Neural cell (in vitro differentiated cells): ENCODE results near the gene NDFIP2. TPM values are rescaled to one million over a fixed set of nuclear protein-coding genes. Genes with fewer than 3 reads are reported as not detected.

ENCODE experiments used
- H2AFZ ChIP-seq: fragments of 200-600, 300-800 bp; sonication (generic), shearing (Covaris generic); 2 replicates; pipeline ENCODE4 v1.6.0; 2014; ENCODE audit warnings: low read depth, mild to moderate bottlenecking, antibody characterized with exemption, low read length, moderate library complexity
- H3F3A ChIP-seq: fragments of 200-600 bp; shearing (Covaris generic); 2 replicates; pipeline ENCODE4 v1.6.1; 2016; ENCODE audit warnings: mild to moderate bottlenecking, moderate library complexity, mixed read lengths, antibody characterized with exemption, low read length; ENCODE audit not compliant: insufficient read depth, poor library complexity, severe bottlenecking
- H3K27ac ChIP-seq: fragments of 200-600, 300-800 bp; sonication (generic), shearing (Covaris generic); 2 replicates; pipeline ENCODE4 v1.5.1; 2014; ENCODE audit warnings: mild to moderate bottlenecking, low read length, moderate library complexity
- H3K27me3 ChIP-seq: fragments of 300-800, 200-600 bp; sonication (generic), shearing (Covaris generic); 2 replicates; pipeline ENCODE4 v1.6.0; 2014; ENCODE audit warnings: mild to moderate bottlenecking, low read depth, low read length, moderate library complexity; ENCODE audit not compliant: insufficient read depth
- H3K36me3 ChIP-seq: fragments of 300-800, 200-600 bp; sonication (generic), shearing (Covaris generic); 2 replicates; pipeline ENCODE4 v1.5.1; 2014; ENCODE audit warnings: mild to moderate bottlenecking, antibody characterized with exemption, low read length, moderate library complexity; ENCODE audit not compliant: insufficient read depth
- H3K4me2 ChIP-seq: fragments of 300-800, 200-600 bp; sonication (generic), shearing (Covaris generic); 2 replicates; pipeline ENCODE4 v1.6.0; 2014; ENCODE audit warnings: mild to moderate bottlenecking, low read length
- H3K4me3 ChIP-seq: fragments of 300-800, 200-600 bp; sonication (generic), shearing (Covaris generic); 2 replicates; pipeline ENCODE4 v1.5.1; 2014; ENCODE audit warnings: mild to moderate bottlenecking, low read length, moderate library complexity
- H3K79me2 ChIP-seq: fragments of 200-600 bp; shearing (Covaris generic); replicated peaks from 2 replicates; pipeline ENCODE4 v1.6.0; 2014; ENCODE audit warnings: mild to moderate bottlenecking, low read length, moderate library complexity; ENCODE audit not compliant: insufficient read depth
- H3K9ac ChIP-seq: fragments of 300-800, 200-600 bp; sonication (generic), shearing (Covaris generic); 2 replicates; pipeline ENCODE4 v1.6.1; 2016; ENCODE audit warnings: mild to moderate bottlenecking, low read length, mixed read lengths
- H3K9me2 ChIP-seq: fragments of 200-600 bp; shearing (Covaris generic); 2 replicates; pipeline ENCODE4 v1.6.1; 2016; ENCODE audit warnings: mild to moderate bottlenecking, low read length, mixed read lengths; ENCODE audit not compliant: insufficient read depth
- H3K9me3 ChIP-seq: fragments of 200-600, 300-800 bp; sonication (generic), shearing (Covaris generic); 2 replicates; pipeline ENCODE4 v1.6.1; 2016; ENCODE audit warnings: mild to moderate bottlenecking, mixed run types, low read length, moderate library complexity, mixed read lengths
- H4K20me1 ChIP-seq: fragments of 200-600 bp; shearing (Covaris generic); 2 replicates; pipeline ENCODE4 v1.6.1; 2016; ENCODE audit warnings: mild to moderate bottlenecking, mixed run types; ENCODE audit not compliant: insufficient read depth
- EP300 ChIP-seq: fragments of 450-650 bp; conservative IDR thresholded peaks from 2 replicates; pipeline ENCODE4 v1.6.1; 2014; ENCODE audit warnings: antibody characterized with exemption, mild to moderate bottlenecking, moderate library complexity; ENCODE audit not compliant: poor library complexity, severe bottlenecking
- EZH2 ChIP-seq: fragments of 200-600, 300-800 bp; shearing (Covaris generic), sonication (generic); IDR thresholded peaks from 2 replicates; pipeline ENCODE4 v1.6.1; 2014; ENCODE audit warnings: antibody characterized with exemption, low read length, borderline replicate concordance, mild to moderate bottlenecking; ENCODE audit not compliant: insufficient read depth, poor library complexity, severe bottlenecking
- MXI1 ChIP-seq: fragments of 450-650 bp; conservative IDR thresholded peaks from 2 replicates; pipeline ENCODE4 v1.6.1; 2014; ENCODE audit warnings: antibody characterized with exemption, mild to moderate bottlenecking; ENCODE audit not compliant: poor library complexity, severe bottlenecking
- POLR2AphosphoS5 ChIP-seq: IDR thresholded peaks from 2 replicates; pipeline ENCODE4 v1.6.1; 2012
- RAD21 ChIP-seq: fragments of 450-650 bp; conservative IDR thresholded peaks from 2 replicates; pipeline ENCODE4 v1.6.1; 2014; ENCODE audit warnings: antibody characterized with exemption, mild to moderate bottlenecking, moderate library complexity
- SMC3 ChIP-seq: fragments of 450-650 bp; conservative IDR thresholded peaks from 2 replicates; pipeline ENCODE4 v1.6.1; 2014; ENCODE audit warnings: antibody characterized with exemption, mild to moderate bottlenecking, moderate library complexity; ENCODE audit not compliant: poor library complexity
- TAF1 ChIP-seq: IDR thresholded peaks from 2 replicates; pipeline ENCODE4 v1.6.1; 2012; ENCODE audit warnings: low read depth
- polyA plus RNA-seq: library from polyadenylated mRNA; depleted of rRNA; stranded (reverse); fragments of >200 nt; gene quantifications from 2 replicates; pipeline ENCODE4 v1.2.3, GENCODE V29; 2014
- TF ChIP-seq, protein P1 (sequence below): fragments of 450-650 bp; IDR thresholded peaks from 2 replicates; pipeline ENCODE4 v1.5.1; 2014; ENCODE audit warnings: antibody characterized with exemption, mild to moderate bottlenecking, moderate library complexity; ENCODE audit not compliant: poor library complexity, severe bottlenecking
- TF ChIP-seq, protein P2 (sequence below): IDR thresholded peaks from 2 replicates; pipeline ENCODE4 v1.6.1; 2012; ENCODE audit warnings: borderline replicate concordance

Gene NDFIP2
- polyA plus RNA-seq, 1 donor from 2014 or later: 41.2 TPM

DNA sequence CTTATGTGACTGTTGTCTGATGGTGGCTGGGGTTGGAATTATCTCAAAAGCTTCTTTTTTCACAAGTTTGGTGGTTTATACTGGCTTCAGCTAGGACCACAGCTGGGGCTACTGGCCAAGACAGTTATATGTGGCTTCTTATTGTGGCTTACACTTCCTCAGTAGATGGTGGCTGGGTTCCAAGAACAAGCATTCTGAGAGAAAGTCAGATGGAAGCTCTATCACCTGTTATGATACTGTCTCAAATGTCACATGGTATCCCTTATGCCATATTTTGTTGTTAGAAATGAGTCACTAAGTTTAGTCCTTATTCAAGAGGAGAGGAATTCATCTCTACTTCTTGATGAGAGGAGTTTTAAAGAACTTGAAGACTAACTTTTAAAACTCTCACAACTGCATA lies 41.6 kb downstream of the NDFIP2 start:
- TF ChIP-seq RAD21 (no peak), POLR2AphosphoS5 (no peak), EZH2 (no peak), TAF1 (no peak), MXI1 (no peak), SMC3 (no peak), EP300 (no peak)
- TF ChIP-seq, protein P1, sequence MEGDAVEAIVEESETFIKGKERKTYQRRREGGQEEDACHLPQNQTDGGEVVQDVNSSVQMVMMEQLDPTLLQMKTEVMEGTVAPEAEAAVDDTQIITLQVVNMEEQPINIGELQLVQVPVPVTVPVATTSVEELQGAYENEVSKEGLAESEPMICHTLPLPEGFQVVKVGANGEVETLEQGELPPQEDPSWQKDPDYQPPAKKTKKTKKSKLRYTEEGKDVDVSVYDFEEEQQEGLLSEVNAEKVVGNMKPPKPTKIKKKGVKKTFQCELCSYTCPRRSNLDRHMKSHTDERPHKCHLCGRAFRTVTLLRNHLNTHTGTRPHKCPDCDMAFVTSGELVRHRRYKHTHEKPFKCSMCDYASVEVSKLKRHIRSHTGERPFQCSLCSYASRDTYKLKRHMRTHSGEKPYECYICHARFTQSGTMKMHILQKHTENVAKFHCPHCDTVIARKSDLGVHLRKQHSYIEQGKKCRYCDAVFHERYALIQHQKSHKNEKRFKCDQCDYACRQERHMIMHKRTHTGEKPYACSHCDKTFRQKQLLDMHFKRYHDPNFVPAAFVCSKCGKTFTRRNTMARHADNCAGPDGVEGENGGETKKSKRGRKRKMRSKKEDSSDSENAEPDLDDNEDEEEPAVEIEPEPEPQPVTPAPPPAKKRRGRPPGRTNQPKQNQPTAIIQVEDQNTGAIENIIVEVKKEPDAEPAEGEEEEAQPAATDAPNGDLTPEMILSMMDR: no peak
- TF ChIP-seq, protein P2, sequence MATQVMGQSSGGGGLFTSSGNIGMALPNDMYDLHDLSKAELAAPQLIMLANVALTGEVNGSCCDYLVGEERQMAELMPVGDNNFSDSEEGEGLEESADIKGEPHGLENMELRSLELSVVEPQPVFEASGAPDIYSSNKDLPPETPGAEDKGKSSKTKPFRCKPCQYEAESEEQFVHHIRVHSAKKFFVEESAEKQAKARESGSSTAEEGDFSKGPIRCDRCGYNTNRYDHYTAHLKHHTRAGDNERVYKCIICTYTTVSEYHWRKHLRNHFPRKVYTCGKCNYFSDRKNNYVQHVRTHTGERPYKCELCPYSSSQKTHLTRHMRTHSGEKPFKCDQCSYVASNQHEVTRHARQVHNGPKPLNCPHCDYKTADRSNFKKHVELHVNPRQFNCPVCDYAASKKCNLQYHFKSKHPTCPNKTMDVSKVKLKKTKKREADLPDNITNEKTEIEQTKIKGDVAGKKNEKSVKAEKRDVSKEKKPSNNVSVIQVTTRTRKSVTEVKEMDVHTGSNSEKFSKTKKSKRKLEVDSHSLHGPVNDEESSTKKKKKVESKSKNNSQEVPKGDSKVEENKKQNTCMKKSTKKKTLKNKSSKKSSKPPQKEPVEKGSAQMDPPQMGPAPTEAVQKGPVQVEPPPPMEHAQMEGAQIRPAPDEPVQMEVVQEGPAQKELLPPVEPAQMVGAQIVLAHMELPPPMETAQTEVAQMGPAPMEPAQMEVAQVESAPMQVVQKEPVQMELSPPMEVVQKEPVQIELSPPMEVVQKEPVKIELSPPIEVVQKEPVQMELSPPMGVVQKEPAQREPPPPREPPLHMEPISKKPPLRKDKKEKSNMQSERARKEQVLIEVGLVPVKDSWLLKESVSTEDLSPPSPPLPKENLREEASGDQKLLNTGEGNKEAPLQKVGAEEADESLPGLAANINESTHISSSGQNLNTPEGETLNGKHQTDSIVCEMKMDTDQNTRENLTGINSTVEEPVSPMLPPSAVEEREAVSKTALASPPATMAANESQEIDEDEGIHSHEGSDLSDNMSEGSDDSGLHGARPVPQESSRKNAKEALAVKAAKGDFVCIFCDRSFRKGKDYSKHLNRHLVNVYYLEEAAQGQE: no peak

DNA sequence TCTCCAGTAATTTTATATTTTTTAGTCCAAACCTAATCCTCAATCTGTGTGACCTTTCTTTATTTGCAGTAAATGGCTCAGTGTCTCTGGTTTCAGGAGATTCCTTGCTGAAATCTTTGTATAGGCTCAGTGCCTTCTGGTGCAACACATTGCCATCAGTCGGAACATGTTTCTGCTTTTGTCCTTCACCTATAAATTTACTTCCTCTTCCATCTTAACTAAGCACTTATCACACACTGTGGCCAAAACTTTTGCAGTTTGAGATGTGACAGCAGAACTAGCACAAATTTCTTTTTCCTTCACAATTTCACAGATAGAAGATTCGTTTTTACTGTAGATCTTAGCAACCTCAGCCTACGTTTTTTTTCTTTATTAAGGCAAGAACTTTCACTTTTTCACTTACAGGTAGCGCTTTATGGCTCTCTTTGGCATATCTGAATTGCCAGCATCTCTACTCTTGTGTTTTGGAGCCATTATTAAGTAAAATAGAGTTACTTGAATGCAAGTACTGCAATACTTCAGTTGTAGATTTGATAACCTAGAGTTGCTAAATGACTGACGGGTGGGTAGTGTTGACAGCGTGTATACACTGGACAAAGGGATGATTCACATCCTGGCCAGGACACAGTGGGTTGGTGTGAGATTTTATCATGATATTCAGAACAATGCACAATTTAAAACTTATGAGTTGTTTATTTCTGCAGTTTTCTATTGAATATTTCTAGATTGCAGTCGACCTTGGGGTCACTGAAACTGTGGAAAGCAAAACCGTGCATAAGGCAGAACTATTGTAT lies 44.3 kb downstream of the NDFIP2 start:
- no peak for TF ChIP-seq RAD21
- no peak for TF ChIP-seq SMC3
- TF ChIP-seq EZH2: no peak
- no peak for TF ChIP-seq EP300
- TF ChIP-seq TAF1: no peak
- TF ChIP-seq, protein P1: no peak
- no peak for TF ChIP-seq MXI1
- no peak for TF ChIP-seq POLR2AphosphoS5
- TF ChIP-seq, protein P2: no peak
- Histone ChIP-seq H3F3A (no peaks in the 10 kb centered on the region), H2AFZ (no peak overlapping the region), H3K9me2 (no peaks in the 10 kb centered on the region), H3K4me2 (no peak overlapping the region), H3K9me3 (no peaks in the 10 kb centered on the region), H3K79me2 (no peaks in the 10 kb centered on the region), H3K27me3 (no peaks in the 10 kb centered on the region), H3K9ac (no peak overlapping the region), H3K36me3 (no peaks in the 10 kb centered on the region), H3K4me3 (no peak overlapping the region), H3K27ac (no peak overlapping the region), H4K20me1 (no peaks in the 10 kb centered on the region)

More for the DNA sequence above, 41.6 kb downstream of the NDFIP2 start:
- H2AFZ ChIP-seq: no peak overlapping the region
- no peaks in the 10 kb centered on the region for H4K20me1 ChIP-seq
- no peaks in the 10 kb centered on the region for H3K79me2 ChIP-seq
- H3K4me2 ChIP-seq: no peak overlapping the region
- no peaks in the 10 kb centered on the region for H3K9me2 ChIP-seq
- no peak overlapping the region for H3K4me3 ChIP-seq
- no peaks in the 10 kb centered on the region for H3F3A ChIP-seq
- no peaks in the 10 kb centered on the region for H3K27me3 ChIP-seq
- no peak overlapping the region for H3K9ac ChIP-seq
- no peaks in the 10 kb centered on the region for H3K9me3 ChIP-seq
- H3K36me3 ChIP-seq: no peaks in the 10 kb centered on the region
- H3K27ac ChIP-seq: no peak overlapping the region
